Neural progenitor cell (in vitro differentiated cells): ENCODE results near the gene DISP3. TPM values are rescaled to one million over a fixed set of nuclear protein-coding genes. Genes with fewer than 3 reads are reported as not detected.

Experiments
- DNase-seq: peaks from one replicate; pipeline ENCODE4 v3.0.0-alpha.2; 2016; ENCODE audit warnings: low spot score
- H2AFZ ChIP-seq: fragments of 200-600 bp; sonication (generic); replicated peaks from 2 replicates; pipeline ENCODE4 v1.6.1; 2016; ENCODE audit warnings: antibody characterized with exemption
- H3F3A ChIP-seq: fragments of 200-600 bp; sonication (generic); 2 replicates; pipeline ENCODE4 v1.6.1; 2016; ENCODE audit warnings: antibody characterized with exemption, low read depth
- H3K27ac ChIP-seq: fragments of 200-600 bp; sonication (generic); 2 replicates; pipeline ENCODE4 v1.5.1; 2016; ENCODE audit warnings: mild to moderate bottlenecking
- H3K27me3 ChIP-seq: fragments of 200-600 bp; sonication (generic); 2 replicates; pipeline ENCODE4 v1.6.1; 2016; ENCODE audit warnings: mild to moderate bottlenecking, moderate library complexity
- H3K36me3 ChIP-seq: fragments of 200-600 bp; sonication (generic); 2 replicates; pipeline ENCODE4 v1.5.1; 2016
- H3K4me1 ChIP-seq: fragments of 200-600 bp; sonication (generic); 2 replicates; pipeline ENCODE4 v1.6.1; 2016; ENCODE audit warnings: mixed run types
- H3K4me2 ChIP-seq: fragments of 200-600 bp; sonication (generic); 2 replicates; pipeline ENCODE4 v1.6.1; 2016
- H3K4me3 ChIP-seq: fragments of 200-600 bp; sonication (generic); 2 replicates; pipeline ENCODE4 v1.5.1; 2016
- H3K79me2 ChIP-seq: fragments of 200-600 bp; sonication (generic); 2 replicates; pipeline ENCODE4 v1.6.1; 2016; ENCODE audit warnings: low read depth
- H3K9ac ChIP-seq: fragments of 200-600 bp; sonication (generic); 2 replicates; pipeline ENCODE4 v1.6.1; 2016
- H3K9me3 ChIP-seq: fragments of 200-600 bp; sonication (generic); 2 replicates; pipeline ENCODE4 v1.5.1; 2016; ENCODE audit warnings: low read depth
- H4K20me1 ChIP-seq: fragments of 200-600 bp; sonication (generic); 2 replicates; pipeline ENCODE4 v1.6.1; 2016; ENCODE audit warnings: low read depth
- H3K27ac Mint-ChIP-seq: 3 replicates; pipeline ENCODE4 v1.8.0; 2021; ENCODE audit warnings: mixed read lengths
- H3K27me3 Mint-ChIP-seq: 2 replicates; pipeline ENCODE4 v1.8.0; 2022; ENCODE audit warnings: low read depth, mild to moderate bottlenecking, inconsistent platforms, moderate library complexity, mixed read lengths; ENCODE audit not compliant: insufficient read depth
- H3K36me3 Mint-ChIP-seq: 3 replicates; pipeline ENCODE4 v1.8.0; 2021; ENCODE audit warnings: mixed read lengths
- H3K4me1 Mint-ChIP-seq: 3 replicates; pipeline ENCODE4 v1.8.0; 2021; ENCODE audit warnings: mixed read lengths
- H3K4me3 Mint-ChIP-seq: 3 replicates; pipeline ENCODE4 v1.8.0; 2021; ENCODE audit warnings: mild to moderate bottlenecking, moderate library complexity, mixed read lengths
- H3K9me3 Mint-ChIP-seq: 3 replicates; pipeline ENCODE4 v1.8.0; 2020; ENCODE audit warnings: mixed read lengths
- EZH2 ChIP-seq: fragments of 200-600 bp; sonication (generic); IDR thresholded peaks from 2 replicates; pipeline ENCODE4 v1.6.1; 2017; ENCODE audit warnings: antibody characterized with exemption, mild to moderate bottlenecking, moderate library complexity
- EZH2phosphoT487 ChIP-seq: fragments of 200-600 bp; sonication (generic); IDR thresholded peaks from 2 replicates; pipeline ENCODE4 v1.6.1; 2017; ENCODE audit warnings: antibody characterized with exemption
- total RNA-seq: library from RNA; depleted of rRNA; stranded (reverse); fragments of >200 nt; gene quantifications from 2 replicates; pipeline ENCODE4 v1.2.3, GENCODE V29; 2015; ENCODE audit warnings: low replicate concordance
- TF ChIP-seq, protein P1 (sequence below): fragments of 200-600 bp; sonication (generic); IDR thresholded peaks from 2 replicates; pipeline ENCODE4 v1.5.1; 2017; ENCODE audit warnings: antibody characterized with exemption, mild to moderate bottlenecking

DISP3 gene
- total RNA-seq, 1 donor from 2014 or later, result 2.0 TPM

- DNase-seq, result no peak
- H3K27ac ChIP-seq, result no peak overlapping the region
- Mint-ChIP-seq H3K9me3 (peaks cover 3% of the 10 kb centered on the region), H3K36me3 (no peaks in the 10 kb centered on the region), H3K4me1 (peaks cover 21% of the 10 kb centered on the region), H3K27me3 (peaks cover 13% of the 10 kb centered on the region), H3K27ac (no peak overlapping the region), H3K4me3 (no peak overlapping the region)
- no peak overlapping the region for H3K4me2 ChIP-seq
- H3K9me3 ChIP-seq, result no peaks in the 10 kb centered on the region
- no peaks in the 10 kb centered on the region for H3K36me3 ChIP-seq
- peaks cover 20% of the 10 kb centered on the region for H3K4me1 ChIP-seq
- H3K4me3 ChIP-seq, result no peak overlapping the region
- H4K20me1 ChIP-seq, result peaks cover 6% of the 10 kb centered on the region
- H3K27me3 ChIP-seq, result no peaks in the 10 kb centered on the region
- TF ChIP-seq, protein P1, sequence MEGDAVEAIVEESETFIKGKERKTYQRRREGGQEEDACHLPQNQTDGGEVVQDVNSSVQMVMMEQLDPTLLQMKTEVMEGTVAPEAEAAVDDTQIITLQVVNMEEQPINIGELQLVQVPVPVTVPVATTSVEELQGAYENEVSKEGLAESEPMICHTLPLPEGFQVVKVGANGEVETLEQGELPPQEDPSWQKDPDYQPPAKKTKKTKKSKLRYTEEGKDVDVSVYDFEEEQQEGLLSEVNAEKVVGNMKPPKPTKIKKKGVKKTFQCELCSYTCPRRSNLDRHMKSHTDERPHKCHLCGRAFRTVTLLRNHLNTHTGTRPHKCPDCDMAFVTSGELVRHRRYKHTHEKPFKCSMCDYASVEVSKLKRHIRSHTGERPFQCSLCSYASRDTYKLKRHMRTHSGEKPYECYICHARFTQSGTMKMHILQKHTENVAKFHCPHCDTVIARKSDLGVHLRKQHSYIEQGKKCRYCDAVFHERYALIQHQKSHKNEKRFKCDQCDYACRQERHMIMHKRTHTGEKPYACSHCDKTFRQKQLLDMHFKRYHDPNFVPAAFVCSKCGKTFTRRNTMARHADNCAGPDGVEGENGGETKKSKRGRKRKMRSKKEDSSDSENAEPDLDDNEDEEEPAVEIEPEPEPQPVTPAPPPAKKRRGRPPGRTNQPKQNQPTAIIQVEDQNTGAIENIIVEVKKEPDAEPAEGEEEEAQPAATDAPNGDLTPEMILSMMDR, result no peak
- TF ChIP-seq EZH2phosphoT487 (no peak), EZH2 (no peak)
- H3K79me2 ChIP-seq, result no peaks in the 10 kb centered on the region
- peaks cover 18% of the 10 kb centered on the region for H3F3A ChIP-seq
- no peak overlapping the region for H3K9ac ChIP-seq
- H2AFZ ChIP-seq, result no peak overlapping the region
Measured at GRCh38 chr1:11567244-11568065, 88.5 kb downstream of the DISP3 start.

GRCh38 chr1:11568687-11569086 is 89.7 kb downstream of the DISP3 start:
- DNase-seq, result no peak
- H3K27me3 ChIP-seq, result no peaks in the 10 kb centered on the region
- Mint-ChIP-seq H3K9me3 (no peaks in the 10 kb centered on the region), H3K4me1 (peaks cover 16% of the 10 kb centered on the region), H3K36me3 (no peaks in the 10 kb centered on the region), H3K27me3 (peaks cover 9% of the 10 kb centered on the region), H3K27ac (no peak overlapping the region), H3K4me3 (no peak overlapping the region)
- no peak overlapping the region for H3K4me3 ChIP-seq
- H3K79me2 ChIP-seq, result no peaks in the 10 kb centered on the region
- H3K36me3 ChIP-seq, result no peaks in the 10 kb centered on the region
- H3K4me1 ChIP-seq, result peaks cover 11% of the 10 kb centered on the region
- peaks cover 8% of the 10 kb centered on the region for H3F3A ChIP-seq
- no peak overlapping the region for H2AFZ ChIP-seq
- TF ChIP-seq EZH2phosphoT487, result no peak
- TF ChIP-seq, protein P1, result no peak
- TF ChIP-seq EZH2, result no peak
- H3K4me2 ChIP-seq, result no peak overlapping the region
- no peak overlapping the region for H3K27ac ChIP-seq
- no peak overlapping the region for H3K9ac ChIP-seq
- peaks cover 5% of the 10 kb centered on the region for H4K20me1 ChIP-seq
- H3K9me3 ChIP-seq, result no peaks in the 10 kb centered on the region

GRCh38 chr1:11569551-11569950 is 90.6 kb downstream of the DISP3 start:
- H3K9me3 Mint-ChIP-seq, result no peaks in the 10 kb centered on the region
- H3K27ac Mint-ChIP-seq, result no peak overlapping the region
- H3K4me3 Mint-ChIP-seq, result no peak overlapping the region
- no peak overlapping the region for H3K27ac ChIP-seq
- no peak overlapping the region for H3K4me2 ChIP-seq
- no peak for DNase-seq
- H4K20me1 ChIP-seq, result no peaks in the 10 kb centered on the region
- H3K9ac ChIP-seq, result no peak overlapping the region
- no peaks in the 10 kb centered on the region for H3K36me3 ChIP-seq
- H3K79me2 ChIP-seq, result no peaks in the 10 kb centered on the region
- no peaks in the 10 kb centered on the region for H3K27me3 ChIP-seq
- peaks cover 12% of the 10 kb centered on the region for H3K27me3 Mint-ChIP-seq
- no peaks in the 10 kb centered on the region for H3F3A ChIP-seq
- H3K36me3 Mint-ChIP-seq, result no peaks in the 10 kb centered on the region
- H2AFZ ChIP-seq, result no peak overlapping the region
- TF ChIP-seq EZH2, result no peak
- TF ChIP-seq EZH2phosphoT487, result no peak
- TF ChIP-seq, protein P1, result no peak
- no peak overlapping the region for H3K4me3 ChIP-seq
- peaks cover 8% of the 10 kb centered on the region for H3K4me1 Mint-ChIP-seq
- peaks cover 7% of the 10 kb centered on the region for H3K4me1 ChIP-seq
- no peaks in the 10 kb centered on the region for H3K9me3 ChIP-seq
